HL-60 (cell line): ENCODE measurements around the gene SCAANT1.

Experiments used
- TF ChIP-seq, protein P1 (sequence below): IDR thresholded peaks from one replicate; pipeline ENCODE4 v1.5.1; 2011; ENCODE audit warnings: low read length, control low read depth, inconsistent platforms; ENCODE audit not compliant: insufficient read depth
- TF ChIP-seq, protein P2 (sequence below): IDR thresholded peaks from 2 replicates; pipeline ENCODE4 v1.6.1; 2012; ENCODE audit warnings: low read depth; ENCODE audit not compliant: insufficient replicate concordance

DNA sequence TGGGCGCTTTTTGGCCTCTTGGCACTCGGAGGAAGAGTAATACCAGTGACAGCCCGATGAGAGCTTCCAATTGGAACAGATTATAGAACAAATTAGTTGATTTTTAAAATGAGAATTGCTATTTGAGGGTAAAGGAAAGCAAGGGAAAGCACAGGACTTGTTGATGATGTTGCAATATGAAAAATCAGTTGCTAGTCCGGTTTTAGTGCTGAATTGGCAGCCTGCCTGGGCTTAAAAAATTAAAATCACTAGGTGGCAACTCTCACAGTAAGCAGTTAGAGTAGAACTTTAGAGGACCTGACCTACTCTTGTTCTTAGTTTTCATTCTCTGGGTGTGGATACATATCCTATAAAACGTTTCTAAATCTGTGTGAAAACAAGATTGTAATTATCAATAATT is 2.1 kb upstream of the SCAANT1 start:
- TF ChIP-seq, protein P1, sequence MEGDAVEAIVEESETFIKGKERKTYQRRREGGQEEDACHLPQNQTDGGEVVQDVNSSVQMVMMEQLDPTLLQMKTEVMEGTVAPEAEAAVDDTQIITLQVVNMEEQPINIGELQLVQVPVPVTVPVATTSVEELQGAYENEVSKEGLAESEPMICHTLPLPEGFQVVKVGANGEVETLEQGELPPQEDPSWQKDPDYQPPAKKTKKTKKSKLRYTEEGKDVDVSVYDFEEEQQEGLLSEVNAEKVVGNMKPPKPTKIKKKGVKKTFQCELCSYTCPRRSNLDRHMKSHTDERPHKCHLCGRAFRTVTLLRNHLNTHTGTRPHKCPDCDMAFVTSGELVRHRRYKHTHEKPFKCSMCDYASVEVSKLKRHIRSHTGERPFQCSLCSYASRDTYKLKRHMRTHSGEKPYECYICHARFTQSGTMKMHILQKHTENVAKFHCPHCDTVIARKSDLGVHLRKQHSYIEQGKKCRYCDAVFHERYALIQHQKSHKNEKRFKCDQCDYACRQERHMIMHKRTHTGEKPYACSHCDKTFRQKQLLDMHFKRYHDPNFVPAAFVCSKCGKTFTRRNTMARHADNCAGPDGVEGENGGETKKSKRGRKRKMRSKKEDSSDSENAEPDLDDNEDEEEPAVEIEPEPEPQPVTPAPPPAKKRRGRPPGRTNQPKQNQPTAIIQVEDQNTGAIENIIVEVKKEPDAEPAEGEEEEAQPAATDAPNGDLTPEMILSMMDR: no peak
- TF ChIP-seq, protein P2, sequence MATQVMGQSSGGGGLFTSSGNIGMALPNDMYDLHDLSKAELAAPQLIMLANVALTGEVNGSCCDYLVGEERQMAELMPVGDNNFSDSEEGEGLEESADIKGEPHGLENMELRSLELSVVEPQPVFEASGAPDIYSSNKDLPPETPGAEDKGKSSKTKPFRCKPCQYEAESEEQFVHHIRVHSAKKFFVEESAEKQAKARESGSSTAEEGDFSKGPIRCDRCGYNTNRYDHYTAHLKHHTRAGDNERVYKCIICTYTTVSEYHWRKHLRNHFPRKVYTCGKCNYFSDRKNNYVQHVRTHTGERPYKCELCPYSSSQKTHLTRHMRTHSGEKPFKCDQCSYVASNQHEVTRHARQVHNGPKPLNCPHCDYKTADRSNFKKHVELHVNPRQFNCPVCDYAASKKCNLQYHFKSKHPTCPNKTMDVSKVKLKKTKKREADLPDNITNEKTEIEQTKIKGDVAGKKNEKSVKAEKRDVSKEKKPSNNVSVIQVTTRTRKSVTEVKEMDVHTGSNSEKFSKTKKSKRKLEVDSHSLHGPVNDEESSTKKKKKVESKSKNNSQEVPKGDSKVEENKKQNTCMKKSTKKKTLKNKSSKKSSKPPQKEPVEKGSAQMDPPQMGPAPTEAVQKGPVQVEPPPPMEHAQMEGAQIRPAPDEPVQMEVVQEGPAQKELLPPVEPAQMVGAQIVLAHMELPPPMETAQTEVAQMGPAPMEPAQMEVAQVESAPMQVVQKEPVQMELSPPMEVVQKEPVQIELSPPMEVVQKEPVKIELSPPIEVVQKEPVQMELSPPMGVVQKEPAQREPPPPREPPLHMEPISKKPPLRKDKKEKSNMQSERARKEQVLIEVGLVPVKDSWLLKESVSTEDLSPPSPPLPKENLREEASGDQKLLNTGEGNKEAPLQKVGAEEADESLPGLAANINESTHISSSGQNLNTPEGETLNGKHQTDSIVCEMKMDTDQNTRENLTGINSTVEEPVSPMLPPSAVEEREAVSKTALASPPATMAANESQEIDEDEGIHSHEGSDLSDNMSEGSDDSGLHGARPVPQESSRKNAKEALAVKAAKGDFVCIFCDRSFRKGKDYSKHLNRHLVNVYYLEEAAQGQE: peak; percentile 56
